HG03439 (cell line): ENCODE measurements around the gene CYB561A3.

Experiments used
- ATAC-seq: cut with Tn5 transposase; IDR thresholded peaks from one replicate; pipeline ENCODE4 v1.9.1; 2021; ENCODE audit warnings: mild to moderate bottlenecking, moderate library complexity; ENCODE audit not compliant: unreplicated experiment

Gene CYB561A3

DNA sequence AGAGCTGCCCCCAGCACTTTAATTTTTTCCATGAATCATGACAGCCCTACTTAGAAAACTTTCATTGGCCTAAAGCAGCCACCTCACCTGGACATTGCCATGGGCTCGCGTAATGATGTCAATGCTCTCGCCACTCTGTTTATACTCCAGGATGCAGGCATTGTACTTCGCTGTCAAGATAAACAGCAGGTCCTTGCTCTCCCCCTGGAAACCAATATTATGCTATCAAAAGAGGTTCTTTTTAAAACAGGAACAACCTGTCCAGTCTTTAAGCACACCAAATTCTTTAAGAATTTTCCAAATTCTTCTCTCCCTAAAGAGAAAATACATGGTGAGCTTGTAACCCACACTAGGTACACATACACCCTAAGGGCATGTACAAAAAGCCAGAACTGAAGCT is 31.8 kb downstream of the CYB561A3 start:
- no peak for ATAC-seq

DNA sequence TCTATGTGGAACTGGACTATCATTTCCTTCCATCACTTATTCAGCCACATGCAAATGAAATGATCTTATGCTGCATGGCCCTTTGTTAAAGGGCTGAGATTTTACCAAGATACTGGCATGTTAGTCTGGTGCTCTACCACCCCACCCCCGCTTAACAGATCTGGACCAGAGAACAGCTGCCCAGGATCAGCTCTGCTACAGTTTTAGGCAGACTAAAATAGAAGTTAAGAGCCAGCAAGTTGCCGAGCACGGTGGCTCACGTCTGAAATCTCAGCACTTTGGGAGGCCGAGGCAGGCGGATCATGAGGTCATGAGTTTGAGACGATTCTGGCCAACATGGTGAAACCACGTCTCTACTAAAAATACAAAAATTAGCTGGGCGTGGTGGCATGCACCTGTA is 33.3 kb downstream of the CYB561A3 start:
- ATAC-seq: no peak

DNA sequence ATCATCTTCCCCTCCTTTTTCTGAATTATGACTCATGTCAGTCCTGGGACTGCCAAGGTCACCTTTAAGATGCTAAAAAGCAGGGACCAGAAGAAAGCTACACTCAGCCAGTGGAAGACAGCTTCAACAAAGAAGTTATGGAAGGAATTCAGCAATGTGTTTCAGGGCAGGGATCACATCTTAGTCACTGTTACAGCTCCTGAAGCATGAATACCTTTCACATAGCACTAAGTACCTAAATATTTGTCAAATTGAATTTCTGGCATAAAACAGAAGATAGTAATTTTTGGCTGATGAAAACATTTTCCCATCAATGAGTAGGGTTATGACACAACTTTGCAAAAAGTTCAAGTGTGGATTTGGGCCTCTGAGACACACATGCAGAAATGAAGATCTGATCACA is 34.0 kb downstream of the CYB561A3 start:
- no peak for ATAC-seq

DNA sequence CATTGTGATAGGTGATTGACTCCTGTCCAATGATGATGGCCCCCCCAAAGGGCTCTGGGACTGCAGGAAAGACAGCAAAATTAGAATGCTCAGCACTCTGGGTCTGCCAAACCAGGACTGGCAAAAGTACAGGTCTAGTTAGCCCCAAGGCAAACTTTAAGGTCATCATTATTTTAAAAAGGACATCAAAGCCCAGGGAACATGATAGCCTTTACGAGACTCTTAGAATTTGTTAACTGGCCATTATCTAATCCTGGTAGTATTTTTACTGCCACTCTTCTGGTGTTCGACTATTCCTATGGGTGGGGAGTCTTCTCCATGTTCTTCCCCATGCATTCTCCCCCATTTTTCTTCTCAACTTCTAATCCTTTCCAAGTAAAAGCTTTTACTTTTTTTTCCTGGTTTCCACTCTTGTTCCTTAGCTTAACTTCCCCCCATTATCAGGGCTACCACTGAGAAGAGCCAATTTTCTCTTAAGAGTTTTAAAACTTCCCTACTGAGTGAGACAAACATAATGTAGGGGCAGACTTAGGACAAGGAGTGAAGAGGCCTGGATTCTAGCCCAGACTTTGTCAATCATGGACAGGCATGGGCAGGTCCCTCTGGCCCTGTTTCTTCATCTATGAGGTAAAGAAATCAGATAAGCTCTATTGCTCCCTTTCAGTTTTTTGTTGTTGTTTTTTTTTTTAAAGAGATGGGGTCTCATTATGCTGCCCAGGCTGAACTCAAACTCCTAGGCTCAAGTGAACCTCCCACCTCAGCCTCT is 35.9 kb downstream of the CYB561A3 start:
- ATAC-seq: no peak

DNA sequence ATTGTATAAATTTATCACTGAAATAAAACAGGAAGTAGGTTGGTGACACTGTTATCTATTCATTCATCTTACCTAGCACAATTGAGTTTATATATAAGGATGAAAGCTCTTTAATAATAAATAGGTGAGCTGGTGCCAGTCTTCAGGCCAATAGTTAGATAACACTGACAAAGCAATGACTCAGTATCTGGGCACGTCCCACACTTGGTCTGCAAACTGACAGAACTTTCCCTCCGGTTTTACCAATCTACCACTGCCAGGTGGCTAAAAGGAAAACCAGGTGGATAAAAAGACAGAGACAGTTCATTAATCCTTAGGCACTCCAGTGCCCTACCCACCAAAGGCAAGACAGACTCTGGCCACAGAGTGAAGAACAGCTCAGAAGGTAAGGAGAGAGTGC is 46.4 kb downstream of the CYB561A3 start:
- ATAC-seq: no peak

- ATAC-seq: no peak
These were observed 50.9 kb downstream of the CYB561A3 start for GRCh38 chr11:61310749-61311148.

- ATAC-seq: no peak
These were observed 51.9 kb downstream of the CYB561A3 start for GRCh38 chr11:61309739-61310138.

DNA sequence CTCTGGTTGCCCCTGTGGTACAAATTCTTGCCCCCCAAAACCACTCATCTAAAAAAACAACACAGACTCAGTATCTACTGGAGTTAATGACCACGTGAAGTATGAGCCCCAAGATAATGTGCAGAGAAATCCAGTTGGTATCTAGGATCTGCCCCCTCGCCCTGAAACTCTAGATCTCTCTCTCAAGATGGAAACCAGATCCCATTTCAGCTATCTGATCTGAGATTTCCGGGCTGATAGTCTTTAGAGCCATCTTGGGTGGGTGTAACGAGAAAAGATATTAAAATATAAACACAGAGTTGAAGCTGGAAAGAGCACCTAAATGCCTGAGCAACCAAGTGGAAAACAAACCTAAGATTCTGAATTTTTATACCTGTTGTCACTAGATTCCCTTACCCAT is 52.5 kb downstream of the CYB561A3 start:
- no peak for ATAC-seq

- ATAC-seq: no peak
These were observed 54.3 kb downstream of the CYB561A3 start for GRCh38 chr11:61307354-61307753.

- no peak for ATAC-seq
These were observed 55.5 kb downstream of the CYB561A3 start for GRCh38 chr11:61306221-61306620.

GRCh38 chr11:61305417-61305816 is 56.3 kb downstream of the CYB561A3 start:
- no peak for ATAC-seq

GRCh38 chr11:61303725-61304124 is 58.0 kb downstream of the CYB561A3 start:
- ATAC-seq: no peak

DNA sequence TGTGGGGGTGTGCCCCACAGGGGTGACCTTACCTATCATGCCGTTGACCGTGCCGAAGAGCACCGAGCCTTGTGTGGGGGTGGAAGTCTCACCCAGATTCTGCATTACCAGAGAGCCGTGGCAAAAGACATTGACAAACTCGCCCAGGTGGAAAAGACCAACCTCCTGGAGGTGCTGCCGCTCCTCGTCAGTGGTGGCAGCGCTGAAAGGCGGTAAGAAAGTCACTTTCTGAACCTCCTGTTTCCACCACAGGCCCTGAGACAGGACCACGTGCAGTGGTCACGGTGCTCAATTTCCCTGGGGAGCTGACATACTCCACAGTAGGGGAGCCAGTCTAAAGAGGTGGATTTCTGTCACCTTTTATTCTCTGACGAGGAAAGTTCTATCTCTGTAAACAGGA is 59.1 kb downstream of the CYB561A3 start:
- ATAC-seq: no peak
